Astrocyte of the hippocampus (primary cell): ENCODE measurements around the gene RASIP1.
"Not testable (repeated sequence)": the region's sequence is repeated elsewhere in the genome, so short reads cannot be mapped to it uniquely, and the experiment has no call there.

Experiments
- DNase-seq: peaks from one replicate; pipeline ENCODE4 v3.0.0; 2011; ENCODE audit warnings: low read depth, low spot score

The RASIP1 gene, protein sequence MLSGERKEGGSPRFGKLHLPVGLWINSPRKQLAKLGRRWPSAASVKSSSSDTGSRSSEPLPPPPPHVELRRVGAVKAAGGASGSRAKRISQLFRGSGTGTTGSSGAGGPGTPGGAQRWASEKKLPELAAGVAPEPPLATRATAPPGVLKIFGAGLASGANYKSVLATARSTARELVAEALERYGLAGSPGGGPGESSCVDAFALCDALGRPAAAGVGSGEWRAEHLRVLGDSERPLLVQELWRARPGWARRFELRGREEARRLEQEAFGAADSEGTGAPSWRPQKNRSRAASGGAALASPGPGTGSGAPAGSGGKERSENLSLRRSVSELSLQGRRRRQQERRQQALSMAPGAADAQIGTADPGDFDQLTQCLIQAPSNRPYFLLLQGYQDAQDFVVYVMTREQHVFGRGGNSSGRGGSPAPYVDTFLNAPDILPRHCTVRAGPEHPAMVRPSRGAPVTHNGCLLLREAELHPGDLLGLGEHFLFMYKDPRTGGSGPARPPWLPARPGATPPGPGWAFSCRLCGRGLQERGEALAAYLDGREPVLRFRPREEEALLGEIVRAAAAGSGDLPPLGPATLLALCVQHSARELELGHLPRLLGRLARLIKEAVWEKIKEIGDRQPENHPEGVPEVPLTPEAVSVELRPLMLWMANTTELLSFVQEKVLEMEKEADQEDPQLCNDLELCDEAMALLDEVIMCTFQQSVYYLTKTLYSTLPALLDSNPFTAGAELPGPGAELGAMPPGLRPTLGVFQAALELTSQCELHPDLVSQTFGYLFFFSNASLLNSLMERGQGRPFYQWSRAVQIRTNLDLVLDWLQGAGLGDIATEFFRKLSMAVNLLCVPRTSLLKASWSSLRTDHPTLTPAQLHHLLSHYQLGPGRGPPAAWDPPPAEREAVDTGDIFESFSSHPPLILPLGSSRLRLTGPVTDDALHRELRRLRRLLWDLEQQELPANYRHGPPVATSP

DNA sequence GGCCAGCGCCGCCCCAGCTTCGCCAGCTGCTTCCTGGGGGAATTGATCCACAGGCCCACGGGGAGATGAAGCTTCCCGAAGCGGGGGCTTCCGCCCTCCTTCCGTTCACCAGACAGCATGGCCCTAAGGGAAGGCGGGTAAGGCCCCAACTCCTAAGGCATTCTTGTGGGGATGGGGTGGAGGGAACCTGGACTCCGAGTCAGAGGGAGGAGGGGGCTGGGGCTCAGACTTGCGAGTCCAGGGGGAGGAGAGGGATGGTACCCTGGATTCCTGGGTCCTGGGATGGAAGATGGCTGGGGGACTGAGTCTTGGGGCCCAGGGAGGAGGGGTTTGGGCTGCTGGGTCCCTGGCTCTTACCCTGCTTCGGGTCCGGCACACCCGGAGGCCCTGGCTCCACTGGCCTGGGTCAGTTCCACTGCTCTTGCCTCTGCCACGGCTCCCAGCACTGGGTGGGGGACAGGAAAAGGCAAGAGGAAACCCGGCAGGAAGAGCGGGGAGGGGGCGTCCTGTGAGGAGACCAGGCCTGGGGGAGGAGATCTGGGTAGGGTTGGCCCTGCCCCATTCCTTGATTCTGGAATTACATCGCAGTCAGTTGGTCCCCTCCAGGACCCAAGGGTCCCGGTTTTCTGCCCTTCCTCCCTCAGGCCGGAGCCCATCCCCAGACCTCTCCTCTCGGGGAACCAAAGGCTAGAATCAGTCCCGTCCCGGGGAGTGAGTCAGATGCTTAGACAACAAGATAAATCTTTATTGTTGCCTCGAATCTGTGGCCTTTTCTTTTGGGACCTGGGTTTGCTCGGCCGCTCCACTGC is at the start of gene RASIP1:
RASIP1 (minus strand) TSS at position 447 of the 809 bp plus-strand sequence; CDS start at position 119, 328 bp downstream.
- DNase-seq, result no peak

GRCh38 chr19:48787331-48787730 is 46.9 kb upstream of the RASIP1 start:
- DNase-seq, result not testable (repeated sequence)

GRCh38 chr19:48786422-48786821 is 46.0 kb upstream of the RASIP1 start:
- DNase-seq, result not testable (repeated sequence)

DNA sequence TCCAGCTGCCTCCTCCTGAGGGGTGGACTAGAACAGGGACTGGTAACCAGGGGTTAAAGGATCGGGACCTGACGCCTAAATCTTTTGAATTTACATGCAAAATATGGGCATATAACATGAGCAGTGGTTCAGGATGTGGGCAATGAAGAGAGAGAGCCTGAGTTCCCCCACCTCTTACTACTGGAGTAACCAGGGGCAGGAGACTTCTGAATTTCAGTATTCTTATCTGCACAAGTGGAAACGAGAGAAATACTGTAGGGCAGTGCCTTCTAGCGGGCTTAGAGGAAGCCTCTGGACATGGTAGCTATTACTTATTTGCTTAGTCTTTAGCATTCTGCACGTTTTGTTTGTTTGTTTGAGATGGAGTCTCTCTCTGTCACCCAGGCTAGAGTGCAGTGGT is 44.1 kb upstream of the RASIP1 start:
- no peak for DNase-seq

- no peak for DNase-seq
These were observed 40.4 kb upstream of the RASIP1 start for GRCh38 chr19:48780631-48781391.

GRCh38 chr19:48779636-48780035 is 39.2 kb upstream of the RASIP1 start:
- no peak for DNase-seq

DNA sequence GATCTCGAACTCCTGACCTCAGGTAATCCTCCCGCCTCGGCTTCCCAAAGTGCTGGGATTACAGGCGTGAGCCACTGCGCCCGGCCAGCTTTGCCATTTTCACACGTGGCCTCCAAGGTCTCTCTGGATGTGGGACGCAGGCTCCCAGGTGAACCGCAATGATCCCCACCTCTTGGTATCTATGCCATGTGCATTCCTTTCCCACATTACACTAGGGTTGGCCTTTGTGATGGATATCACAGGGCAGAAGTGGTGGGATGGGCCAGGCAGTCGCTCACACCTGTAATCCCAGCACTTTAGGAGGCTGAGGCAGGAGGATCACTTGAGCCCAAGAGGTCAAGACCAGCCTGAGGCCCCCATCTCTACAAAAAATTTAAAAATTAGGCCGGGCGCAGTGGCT is 37.3 kb upstream of the RASIP1 start:
- no peak for DNase-seq

DNA sequence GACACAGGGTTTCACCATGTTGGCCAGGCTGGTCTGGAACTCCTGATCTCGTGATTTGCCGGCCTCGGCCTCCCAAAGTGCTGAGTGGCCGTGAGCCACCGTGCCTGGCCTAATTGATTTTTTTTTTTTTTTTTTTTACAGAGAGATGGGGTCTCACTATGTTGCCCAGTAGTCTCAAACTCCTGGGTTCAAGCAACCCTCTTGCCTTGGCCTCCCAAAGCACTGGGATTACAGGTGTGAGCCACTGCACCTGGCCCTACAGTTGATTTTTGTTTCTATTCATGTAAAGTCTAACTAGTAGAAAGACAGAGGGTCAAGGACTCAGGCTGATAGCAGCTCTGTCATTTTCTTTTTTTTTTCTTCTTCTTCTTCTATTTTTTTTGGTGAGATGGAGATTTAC is 36.7 kb upstream of the RASIP1 start:
- DNase-seq, result no peak

DNA sequence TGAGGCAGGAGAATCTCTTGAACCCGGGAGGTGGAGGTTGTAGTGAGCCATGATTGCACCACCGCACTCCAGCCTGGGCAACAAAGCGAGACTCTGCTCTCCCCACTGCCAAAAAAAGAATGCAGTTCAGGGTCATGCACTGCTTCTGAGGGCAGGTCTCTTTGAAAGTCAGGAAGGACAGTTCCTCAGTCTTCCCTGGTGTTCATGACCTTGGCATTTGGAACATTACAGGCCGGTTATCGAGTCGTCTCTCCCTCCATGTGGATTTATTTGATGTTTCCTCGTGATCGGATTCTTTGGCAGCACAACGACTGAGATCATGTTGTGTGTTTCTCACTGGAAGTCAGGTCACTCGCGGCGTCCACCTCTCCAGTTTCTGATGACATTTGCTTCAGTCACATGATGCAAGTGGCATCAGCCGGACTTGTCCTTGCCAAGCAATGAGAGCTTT is 32.1 kb upstream of the RASIP1 start:
- DNase-seq, result no peak

DNA sequence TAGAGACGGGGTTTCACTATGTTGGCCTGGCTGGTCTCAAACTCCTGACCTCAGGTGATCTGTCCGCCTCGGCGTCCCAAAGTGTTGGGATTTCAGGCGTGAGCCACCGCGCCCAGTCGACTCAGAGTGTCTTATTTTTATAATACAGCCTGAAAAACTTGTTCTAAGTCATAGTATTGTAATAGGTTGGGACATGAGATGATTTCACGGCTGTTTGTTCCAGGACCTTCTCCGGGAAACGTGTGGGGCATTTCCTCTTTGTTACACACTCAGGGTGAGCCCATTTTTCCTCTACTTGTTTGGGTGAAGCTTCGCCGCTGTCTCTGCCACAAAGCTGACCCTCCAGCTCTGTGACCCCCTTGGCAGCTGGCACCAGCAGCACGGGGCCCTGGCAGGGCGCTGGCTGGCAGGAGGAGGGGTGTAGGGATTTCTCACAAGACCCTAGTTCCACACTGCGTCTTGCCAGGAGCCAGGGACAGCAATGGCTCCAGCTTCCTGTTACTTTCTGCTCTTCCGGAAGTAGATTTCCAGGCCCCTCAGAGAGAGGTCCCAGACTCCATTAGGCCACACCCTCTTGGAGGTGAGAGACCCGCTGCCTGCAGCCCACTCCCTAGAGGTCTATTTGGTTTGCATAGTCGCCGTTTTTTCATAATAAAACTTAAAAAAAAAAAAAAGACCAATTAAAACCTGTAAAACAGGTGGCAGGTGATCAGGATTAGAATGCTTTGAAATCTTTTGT is 30.5 kb upstream of the RASIP1 start:
- no peak for DNase-seq

- peak; percentile 77 for DNase-seq
These were observed 29.9 kb upstream of the RASIP1 start for GRCh38 chr19:48770266-48770665.

- DNase-seq, result no peak
These were observed 28.7 kb upstream of the RASIP1 start for GRCh38 chr19:48768994-48769713.

DNA sequence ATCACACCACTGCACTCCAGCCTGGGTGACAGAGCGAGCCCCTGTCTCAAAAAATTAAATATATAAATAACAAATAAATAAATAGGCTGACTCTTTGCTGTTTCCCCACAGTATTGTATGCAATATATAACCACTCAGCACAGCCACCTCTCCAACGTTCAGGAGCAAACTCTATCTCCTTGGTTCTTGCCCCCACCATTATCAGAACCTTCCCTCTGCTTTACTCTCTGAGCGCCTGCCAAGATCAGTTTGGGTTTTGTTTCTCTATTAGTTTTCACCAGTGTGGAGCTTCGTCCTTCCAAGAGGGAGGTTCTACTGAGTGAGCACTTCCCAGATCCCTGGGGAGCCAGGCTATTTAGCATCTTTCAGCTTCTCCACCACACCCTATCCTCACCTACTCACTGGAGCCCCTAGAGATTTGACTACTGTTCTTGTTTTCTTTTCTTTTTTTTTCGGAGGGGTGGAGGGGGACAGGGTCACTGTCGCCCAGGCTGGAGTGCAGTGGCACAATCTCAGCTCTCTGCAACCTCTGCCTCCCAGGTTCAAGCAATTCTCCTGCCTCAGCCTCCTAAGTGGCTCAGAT is 27.9 kb upstream of the RASIP1 start:
- DNase-seq, result not testable (repeated sequence)

- DNase-seq, result not testable (repeated sequence)
These were observed 25.4 kb upstream of the RASIP1 start for GRCh38 chr19:48765816-48766215.

DNA sequence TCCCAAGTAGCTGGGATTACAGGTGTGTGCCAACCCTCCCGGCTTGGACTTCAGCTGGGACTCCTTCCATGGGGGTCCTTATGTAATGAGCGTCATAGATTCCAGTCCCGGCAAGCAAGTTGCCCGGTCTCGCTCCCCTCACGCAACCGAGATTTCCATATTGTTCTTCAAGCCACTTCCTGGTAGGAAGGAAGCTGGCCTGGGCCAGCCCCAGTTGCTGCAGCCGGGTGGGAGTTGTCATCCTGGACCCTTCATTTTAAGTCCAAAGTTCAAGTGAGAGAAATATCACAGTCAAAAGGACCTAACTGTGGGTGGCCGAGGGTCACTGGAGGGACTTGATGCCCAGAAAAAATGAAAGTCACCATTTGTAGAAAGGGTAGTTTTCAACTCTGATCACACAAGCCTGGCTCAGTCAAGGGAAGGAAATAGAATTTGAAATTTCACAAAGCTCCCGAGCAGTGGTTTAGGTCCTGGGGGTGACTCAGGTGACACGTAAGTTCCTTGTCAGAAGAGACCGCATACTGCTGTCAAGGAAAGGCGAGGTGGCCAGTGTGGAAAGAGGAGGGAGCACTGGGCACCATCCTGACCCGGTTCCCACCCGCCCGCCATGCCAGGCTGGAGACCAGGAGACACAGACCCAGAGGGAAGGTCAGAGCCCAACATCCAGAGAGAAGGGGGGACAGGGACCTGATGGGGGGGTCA is 20.2 kb upstream of the RASIP1 start:
- DNase-seq, result no peak

- DNase-seq, result no peak
These were observed 17.3 kb upstream of the RASIP1 start for GRCh38 chr19:48757741-48758144.

DNA sequence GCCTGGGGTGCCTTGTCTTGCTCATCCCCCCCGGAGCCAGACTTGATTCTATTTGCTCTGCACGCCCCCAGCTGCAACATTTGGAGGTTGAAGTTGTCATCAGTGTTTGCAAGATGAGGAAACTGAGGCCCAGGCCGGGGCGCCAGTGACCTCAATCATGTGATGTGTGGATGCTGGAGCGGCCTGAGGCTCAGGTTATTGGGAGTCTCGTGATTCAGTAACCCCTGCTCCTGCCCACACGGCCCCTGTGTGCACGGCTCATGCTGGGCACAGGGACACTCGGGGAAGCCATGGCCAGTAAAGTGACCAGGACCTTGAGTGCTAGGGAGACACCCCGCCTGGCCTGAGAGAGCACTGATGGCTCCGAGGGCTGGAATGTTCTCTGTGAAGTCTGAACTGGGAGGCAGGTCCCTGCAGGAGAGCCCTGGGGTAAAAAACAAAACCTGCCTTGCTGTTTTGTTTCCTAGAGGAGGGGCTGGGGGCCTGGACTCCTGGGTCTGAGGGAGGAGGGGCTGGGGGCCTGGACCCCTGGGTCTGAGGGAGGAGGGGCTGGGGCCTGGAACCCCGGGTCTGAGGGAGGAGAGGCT is 16.8 kb upstream of the RASIP1 start:
- no peak for DNase-seq

GRCh38 chr19:48756686-48757085 is 16.3 kb upstream of the RASIP1 start:
- no peak for DNase-seq
